ENCODE results near the gene KNDC1. TPM values are rescaled to one million over a fixed set of nuclear protein-coding genes. Genes with fewer than 3 reads are reported as not detected.

Gene KNDC1
- not detected in 2 replicates for total RNA-seq
- polyA plus RNA-seq: not detected in 2 replicates
- polyA plus RNA-seq (2011; cell fraction: cytosol; rRNA removed): 0.08 and 0.12 TPM in 2 replicates
- polyA plus RNA-seq (2011; cell fraction: nucleus; rRNA removed): 0.01 TPM in 1 of 2 replicates, not detected in the other
- 0.37 and 0.68 TPM in 2 replicates for polyA plus RNA-seq (2012)
- polyA minus RNA-seq: 2.5 TPM in 1 of 2 replicates, not detected in the other
- polyA minus RNA-seq (2011; cell fraction: cytosol; rRNA and poly(A)+ RNA removed): not detected
- polyA minus RNA-seq (2011; cell fraction: nucleus; rRNA and poly(A)+ RNA removed): not detected in 2 replicates
- percentile 9 among the genes with signal in this experiment for Bru-seq, nascent RNA
- percentile 2 among the genes with signal in this experiment for BruChase-seq, experiment 1, labeled RNA remaining after a 6-hour chase
- not detected for BruChase-seq, experiment 2, labeled RNA remaining after a 2-hour chase
- long read RNA-seq: 0 reads

- Histone ChIP-seq H3K27me3 (ENCODE audit: control insufficient read depth in 2 of 2, insufficient read depth in 2 of 2, low read length in 2 of 2) (peaks cover 3 to 12% of the 10 kb centered on the region in 2 experiments), H3K36me3 (ENCODE audit: control insufficient read depth in 2 of 2, extremely low read depth in 1 of 2, insufficient read depth in 2 of 2, low read length in 2 of 2) (no peaks in the 10 kb centered on the region), H3K9ac (replicated peaks; ENCODE audit: extremely low read depth, insufficient read depth, low read length) (no peak within 1 kb of the TSS), H4K20me1 (replicated peaks; ENCODE audit: control insufficient read depth, extremely low read depth, insufficient read depth, low read length) (no peaks in the 10 kb centered on the region), H3K9me1 (replicated peaks; ENCODE audit: control insufficient read depth, extremely low read depth, insufficient read depth, low read length) (no peaks in the 10 kb centered on the region), H3K9me3 (replicated peaks; ENCODE audit: control insufficient read depth, insufficient read depth, low read length) (no peaks in the 10 kb centered on the region), H2AFZ (ENCODE audit: low read depth, low read length) (no peak within 1 kb of the TSS), H3K4me3 (replicated peaks in 1 of 3; ENCODE audit: insufficient read depth in 1 of 3, low read depth in 1 of 3, low read length in 3 of 3) (peak within 1 kb of the TSS in 1 of 3 experiments; percentile 11), H3K27ac (ENCODE audit: insufficient read depth, low read depth, low read length) (no peak within 1 kb of the TSS), H3K79me2 (ENCODE audit: control insufficient read depth, insufficient read depth, low read length) (no peaks in the 10 kb centered on the region), H3K4me2 (ENCODE audit: insufficient read depth, low read length) (no peak within 1 kb of the TSS), H3K4me1 (ENCODE audit: control insufficient read depth, extremely low read depth, insufficient read depth, low read length) (no peaks in the 10 kb centered on the region)
- intact Hi-C loops (cut with micrococcal nuclease) (no loop called here), dilution Hi-C loops (cut with MboI; ENCODE audit: extremely low pct_ligation_motif_present, low sequenced_read_pairs) (no loop called here)
- DNase-seq (ENCODE audit: low read depth, low spot score) (no peak), FAIRE-seq (no peak)
- POLR2A ChIA-PET: no interaction called here
- no TSS peak for BruUV-seq (replicated peaks)
- TF ChIP-seq MAX (IDR thresholded peaks at IDR 0.05; ENCODE audit: insufficient read depth, insufficient read length) (no peak), POLR2AphosphoS5 (IDR thresholded peaks at IDR 0.05; ENCODE audit: insufficient read depth, low read depth, low read length) (no peak), MYC (IDR thresholded peaks at IDR 0.05; ENCODE audit: low read depth, low read length) (no peak), JUN (IDR thresholded peaks at IDR 0.05; ENCODE audit: borderline replicate concordance, insufficient read depth, insufficient read length, low read depth) (no peak), CTCF (IDR thresholded peaks at IDR 0.05; ENCODE audit: extremely low read depth in 1 of 2, insufficient read depth in 1 of 2, low read depth in 1 of 2, low read length in 2 of 2) (no peak), EZH2 (IDR thresholded peaks at IDR 0.05; ENCODE audit: borderline replicate concordance, low read depth, low read length, severe bottlenecking) (no peak), FOS (IDR thresholded peaks at IDR 0.05; ENCODE audit: borderline replicate concordance, insufficient read depth, low read length) (no peak), POLR2A (IDR thresholded peaks at IDR 0.05; ENCODE audit: low read depth, low read length) (no peak), GATA2 (IDR thresholded peaks at IDR 0.05; ENCODE audit: insufficient read depth, insufficient read length, low read depth, low read length) (no peak)
- CTCF ChIA-PET: interaction anchor here (1.1 kb wide), 1 partner anchor 17 kb away, joined by 3 read pairs; no protein-coding TSS in a partner anchor
Measured at GRCh38 chr10:133159950-133160825, at the start of gene KNDC1. Gene KNDC1 (plus strand): TSS chr10:133160219. CDS start chr10:133160468, 249 bp downstream.
